T1000 (cell line): Measurements from ENCODE around the gene COL23A1.

Experiments
- DNase-seq: peaks from one replicate; lab custom pipeline; 2025; ENCODE audit warnings: mixed read lengths; lab: John Stamatoyannopoulos, UW

Gene COL23A1

GRCh38 chr5:178474562-178475184 lies 115.5 kb downstream of the COL23A1 start:
- no peak for DNase-seq

GRCh38 chr5:178473854-178474253 lies 116.3 kb downstream of the COL23A1 start:
- DNase-seq, result no peak

GRCh38 chr5:178472138-178472537 lies 118.1 kb downstream of the COL23A1 start:
- no peak for DNase-seq

GRCh38 chr5:178471711-178472110 lies 118.5 kb downstream of the COL23A1 start:
- no peak for DNase-seq

GRCh38 chr5:178470760-178471025 lies 119.5 kb downstream of the COL23A1 start:
- DNase-seq, result no peak

GRCh38 chr5:178469975-178470759 lies 120.0 kb downstream of the COL23A1 start:
- no peak for DNase-seq

GRCh38 chr5:178469011-178469974 lies 120.9 kb downstream of the COL23A1 start:
- DNase-seq, result no peak

GRCh38 chr5:178468196-178468685 lies 122.0 kb downstream of the COL23A1 start:
- no peak for DNase-seq

GRCh38 chr5:178467568-178468195 lies 122.5 kb downstream of the COL23A1 start:
- DNase-seq, result no peak

GRCh38 chr5:178467205-178467567 lies 123.0 kb downstream of the COL23A1 start:
- DNase-seq, result no peak

GRCh38 chr5:178466342-178466741 lies 123.9 kb downstream of the COL23A1 start:
- DNase-seq, result no peak

GRCh38 chr5:178465861-178466288 lies 124.3 kb downstream of the COL23A1 start:
- no peak for DNase-seq

GRCh38 chr5:178465228-178465860 lies 124.8 kb downstream of the COL23A1 start:
- DNase-seq, result no peak

GRCh38 chr5:178464431-178465048 lies 125.7 kb downstream of the COL23A1 start:
- no peak for DNase-seq

- DNase-seq, result no peak
Observed at GRCh38 chr5:178463321-178464155, 126.7 kb downstream of the COL23A1 start.

GRCh38 chr5:178462816-178463215 lies 127.4 kb downstream of the COL23A1 start:
- no peak for DNase-seq

- DNase-seq, result no peak
Observed at GRCh38 chr5:178462076-178462475, 128.1 kb downstream of the COL23A1 start.

- no peak for DNase-seq
Observed at GRCh38 chr5:178461004-178461730, 129.0 kb downstream of the COL23A1 start.

- DNase-seq, result no peak
Observed at GRCh38 chr5:178460598-178460997, 129.6 kb downstream of the COL23A1 start.
